ENCODE data around the gene DCHS1. TPM values are rescaled to one million over a fixed set of nuclear protein-coding genes. Genes with fewer than 3 reads are reported as not detected.
"Not testable (repeated sequence)": the region's sequence is repeated elsewhere in the genome, so short reads cannot be mapped to it uniquely, and the experiment has no call there.

The DCHS1 gene
- total RNA-seq, 1 donor from 2014 or later: 1.8 TPM

GRCh38 chr11:6692128-6692527 lies 36.5 kb upstream of the DCHS1 start:
- TF ChIP-seq, protein P1, sequence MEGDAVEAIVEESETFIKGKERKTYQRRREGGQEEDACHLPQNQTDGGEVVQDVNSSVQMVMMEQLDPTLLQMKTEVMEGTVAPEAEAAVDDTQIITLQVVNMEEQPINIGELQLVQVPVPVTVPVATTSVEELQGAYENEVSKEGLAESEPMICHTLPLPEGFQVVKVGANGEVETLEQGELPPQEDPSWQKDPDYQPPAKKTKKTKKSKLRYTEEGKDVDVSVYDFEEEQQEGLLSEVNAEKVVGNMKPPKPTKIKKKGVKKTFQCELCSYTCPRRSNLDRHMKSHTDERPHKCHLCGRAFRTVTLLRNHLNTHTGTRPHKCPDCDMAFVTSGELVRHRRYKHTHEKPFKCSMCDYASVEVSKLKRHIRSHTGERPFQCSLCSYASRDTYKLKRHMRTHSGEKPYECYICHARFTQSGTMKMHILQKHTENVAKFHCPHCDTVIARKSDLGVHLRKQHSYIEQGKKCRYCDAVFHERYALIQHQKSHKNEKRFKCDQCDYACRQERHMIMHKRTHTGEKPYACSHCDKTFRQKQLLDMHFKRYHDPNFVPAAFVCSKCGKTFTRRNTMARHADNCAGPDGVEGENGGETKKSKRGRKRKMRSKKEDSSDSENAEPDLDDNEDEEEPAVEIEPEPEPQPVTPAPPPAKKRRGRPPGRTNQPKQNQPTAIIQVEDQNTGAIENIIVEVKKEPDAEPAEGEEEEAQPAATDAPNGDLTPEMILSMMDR (conservative IDR thresholded peaks at IDR 0.05; ENCODE audit: low read depth, low read length): no peak
- no peak overlapping the region for H3K4me3 ChIP-seq (ENCODE audit: low read depth, low read length)
- DNase-seq (ENCODE audit: low read depth): no peak

DNA sequence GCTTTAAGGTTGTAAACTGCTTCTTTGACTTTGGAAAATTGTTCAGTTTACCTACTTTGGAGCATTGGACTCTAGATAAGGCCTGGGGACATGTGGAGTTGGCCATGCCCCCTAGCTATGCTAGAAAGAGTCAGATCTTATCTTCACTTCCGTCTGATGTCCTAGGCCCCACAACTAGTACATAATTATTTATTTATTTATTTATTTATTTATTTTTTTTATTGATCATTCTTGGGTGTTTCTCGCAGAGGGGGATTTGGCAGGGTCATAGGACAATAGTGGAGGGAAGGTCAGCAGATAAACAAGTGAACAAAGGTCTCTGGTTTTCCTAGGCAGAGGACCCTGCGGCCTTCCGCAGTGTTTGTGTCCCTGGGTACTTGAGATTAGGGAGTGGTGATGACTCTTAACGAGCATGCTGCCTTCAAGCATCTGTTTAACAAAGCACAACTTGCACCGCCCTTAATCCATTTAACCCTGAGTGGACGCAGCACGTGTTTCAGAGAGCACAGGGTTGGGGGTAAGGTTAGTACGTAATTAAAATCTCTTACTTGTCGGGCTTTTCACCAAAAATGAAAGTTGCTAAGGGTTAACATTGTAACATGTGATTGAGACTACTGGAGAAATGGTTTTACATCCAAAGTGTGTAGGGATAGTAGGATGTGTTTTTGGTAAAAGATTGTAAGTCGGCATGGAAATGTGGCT lies 35.0 kb upstream of the DCHS1 start:
- not testable (repeated sequence) for H3K4me3 ChIP-seq (ENCODE audit: low read depth, low read length); DNase-seq (ENCODE audit: low read depth)

- TF ChIP-seq, protein P1 (conservative IDR thresholded peaks at IDR 0.05; ENCODE audit: low read depth, low read length): no peak
- H3K4me3 ChIP-seq (ENCODE audit: low read depth, low read length): no peak overlapping the region
- no peak for DNase-seq (ENCODE audit: low read depth)
These were observed 32.3 kb upstream of the DCHS1 start for GRCh38 chr11:6687876-6688275.

- TF ChIP-seq, protein P1 (conservative IDR thresholded peaks at IDR 0.05; ENCODE audit: low read depth, low read length): no peak
- H3K4me3 ChIP-seq (ENCODE audit: low read depth, low read length): no peak overlapping the region
- DNase-seq (ENCODE audit: low read depth): no peak
These were observed 30.4 kb upstream of the DCHS1 start for GRCh38 chr11:6686006-6686405.

DNA sequence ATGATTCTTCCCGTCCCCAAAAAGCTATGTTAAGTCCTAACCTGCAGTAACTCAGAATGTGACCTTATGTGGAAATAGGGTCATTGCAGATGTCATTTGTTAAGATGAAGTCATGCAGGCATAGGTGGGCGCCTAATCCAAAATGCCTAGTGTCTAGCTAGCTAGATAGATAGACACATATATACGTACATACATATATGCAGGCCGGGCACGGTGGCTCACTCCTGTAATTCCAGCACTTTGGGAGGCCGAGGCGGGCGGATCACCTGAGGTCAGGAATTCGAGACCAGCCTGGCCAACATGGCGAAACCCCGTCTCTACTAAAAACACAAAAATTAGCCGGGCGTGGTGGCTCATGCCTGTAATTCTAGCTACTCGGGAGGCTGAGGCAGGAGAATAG lies 28.5 kb upstream of the DCHS1 start:
- not testable (repeated sequence) for DNase-seq (ENCODE audit: low read depth); H3K4me3 ChIP-seq (ENCODE audit: low read depth, low read length)

- H3K4me3 ChIP-seq (ENCODE audit: low read depth, low read length): peak within 1 kb of the TSS; percentile 97
- peak; percentile 81 for DNase-seq (ENCODE audit: low read depth)
- TF ChIP-seq, protein P1 (conservative IDR thresholded peaks at IDR 0.05; ENCODE audit: low read depth, low read length): peak; percentile 84
These were observed 27.6 kb upstream of the DCHS1 start, which contains the start of gene MRPL17 for GRCh38 chr11:6682936-6683861. Gene MRPL17, minus strand, starts transcription at chr11:6683340. Its CDS starts 44 bp downstream, at chr11:6683296.

DNA sequence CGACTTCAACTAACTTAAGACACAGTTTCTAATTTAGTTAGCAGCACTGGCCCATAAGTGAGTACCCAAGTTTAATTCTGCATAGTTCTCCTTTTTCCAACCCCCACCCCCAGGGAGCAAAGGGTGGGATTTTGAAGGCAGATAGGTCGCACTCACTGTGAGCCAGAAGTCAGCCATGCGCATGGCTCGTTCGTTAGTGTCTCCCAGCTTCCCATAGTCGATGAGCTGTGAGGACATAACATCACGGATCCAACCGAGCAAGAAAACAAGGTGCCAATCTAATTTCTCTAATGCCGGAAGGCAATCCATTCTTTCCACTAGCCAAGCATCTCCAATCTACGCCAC lies 27.0 kb upstream of the DCHS1 start:
- peak overlapping the region; percentile 97 for H3K4me3 ChIP-seq (ENCODE audit: low read depth, low read length)
- TF ChIP-seq, protein P1 (conservative IDR thresholded peaks at IDR 0.05; ENCODE audit: low read depth, low read length): no peak
- DNase-seq (ENCODE audit: low read depth): no peak

All from epithelial cell of proximal tubule (primary cell).